Thyroid gland (tissue), 4 donors: ENCODE measurements around the gene SAYSD1. TPM values are rescaled to one million over a fixed set of nuclear protein-coding genes. Genes with fewer than 3 reads are reported as not detected.

Experiments
- DNase-seq, 2 donors: peaks; one replicate each; pipeline ENCODE4 v3.0.0-alpha.2; 2019
- H3K27ac ChIP-seq, 3 donors: fragments of 200-600 bp; sonication (generic); 1 replicate in 2 of 3; 2 replicates in 1 of 3; pipeline ENCODE4 v1.5.1; 2016 to 2019; ENCODE audit warnings: mild to moderate bottlenecking in 1 of 3, moderate library complexity in 1 of 3
- H3K27me3 ChIP-seq: fragments of 200-600 bp; sonication (generic); one replicate; pipeline ENCODE4 v1.5.1; 2019
- H3K36me3 ChIP-seq, 2 donors: fragments of 200-600 bp; sonication (generic); one replicate each; pipeline ENCODE4 v1.5.1; 2016 to 2019
- H3K4me1 ChIP-seq, 2 donors: fragments of 200-600 bp; sonication (generic); one replicate each; pipeline ENCODE4 v1.5.1; 2017 to 2019
- H3K4me3 ChIP-seq, 3 donors: fragments of 200-600 bp; sonication (generic); replicated peaks in 1 of 3; 1 replicate in 2 of 3; 2 replicates in 1 of 3; pipeline ENCODE4 v1.5.1; 2016; ENCODE audit warnings: mild to moderate bottlenecking in 1 of 3
- H3K9me3 ChIP-seq: fragments of 200-600 bp; sonication (generic); one replicate; pipeline ENCODE4 v1.5.1; 2017
- POLR2A ChIP-seq, 2 donors: fragments of 450-650 bp; IDR thresholded peaks; one replicate each; pipeline ENCODE4 v1.6.1; 2017; ENCODE audit warnings: antibody characterized with exemption in 2 of 2, mild to moderate bottlenecking in 2 of 2, moderate library complexity in 1 of 2
- WGBS, 2 donors: methylation state at CpG; one replicate each; pipeline ENCODE4 v1.1.5; 2017; 5-methylcytosine and 5-hydroxymethylcytosine counted together
- intact Hi-C: fragments of 100-400 bp; cut with DNase I; formaldehyde crosslinking; loops from one replicate; pipeline ENCODE4 v1.15.1; 2023
- total RNA-seq, 4 donors: library from RNA; depleted of rRNA; stranded (reverse); fragments of >200 nt; gene quantifications; one replicate each; pipeline ENCODE4 v1.2.3, GENCODE V29; 2016
- TF ChIP-seq, protein P1 (sequence below), 6 experiments: fragments of 200-600 bp in 3 of 6; fragments of 450-650 bp in 3 of 6; sonication (generic) in 3 of 6; IDR thresholded peaks; one replicate each; pipeline ENCODE4 v1.5.1; 2016 to 2019; ENCODE audit warnings: antibody characterized with exemption in 6 of 6, mild to moderate bottlenecking in 2 of 6, inconsistent platforms in 1 of 6, moderate library complexity in 1 of 6

Gene SAYSD1
- total RNA-seq, 4 donors from 2014 or later, result 22.7 to 36.5 (median 29.2) TPM

DNA sequence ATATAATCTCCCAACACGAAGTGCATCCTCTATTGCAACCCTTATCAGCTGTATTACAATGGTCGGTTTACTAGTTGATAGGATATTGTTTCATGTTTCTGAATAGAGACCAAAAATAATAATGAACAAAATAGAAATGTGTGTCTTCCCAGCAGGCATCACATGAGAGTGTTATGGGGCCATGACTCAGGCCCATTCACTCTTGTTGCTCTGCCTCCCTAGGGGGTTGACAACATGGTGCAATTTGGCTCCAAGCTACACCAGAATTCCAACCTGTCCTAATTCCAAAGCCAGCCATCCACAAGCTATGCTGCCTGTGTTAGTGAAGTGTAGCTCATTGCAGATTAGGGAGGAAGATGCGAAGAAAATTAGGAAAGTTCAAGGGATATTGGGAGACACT is 13.1 kb upstream of the SAYSD1 start:
- intact Hi-C loops, result no loop called here
- H3K9me3 ChIP-seq, result no peaks in the 10 kb centered on the region
- no peaks in the 10 kb centered on the region for H3K27me3 ChIP-seq
- no peak for TF ChIP-seq POLR2A (IDR thresholded peaks at IDR 0.05)
- TF ChIP-seq, protein P1, sequence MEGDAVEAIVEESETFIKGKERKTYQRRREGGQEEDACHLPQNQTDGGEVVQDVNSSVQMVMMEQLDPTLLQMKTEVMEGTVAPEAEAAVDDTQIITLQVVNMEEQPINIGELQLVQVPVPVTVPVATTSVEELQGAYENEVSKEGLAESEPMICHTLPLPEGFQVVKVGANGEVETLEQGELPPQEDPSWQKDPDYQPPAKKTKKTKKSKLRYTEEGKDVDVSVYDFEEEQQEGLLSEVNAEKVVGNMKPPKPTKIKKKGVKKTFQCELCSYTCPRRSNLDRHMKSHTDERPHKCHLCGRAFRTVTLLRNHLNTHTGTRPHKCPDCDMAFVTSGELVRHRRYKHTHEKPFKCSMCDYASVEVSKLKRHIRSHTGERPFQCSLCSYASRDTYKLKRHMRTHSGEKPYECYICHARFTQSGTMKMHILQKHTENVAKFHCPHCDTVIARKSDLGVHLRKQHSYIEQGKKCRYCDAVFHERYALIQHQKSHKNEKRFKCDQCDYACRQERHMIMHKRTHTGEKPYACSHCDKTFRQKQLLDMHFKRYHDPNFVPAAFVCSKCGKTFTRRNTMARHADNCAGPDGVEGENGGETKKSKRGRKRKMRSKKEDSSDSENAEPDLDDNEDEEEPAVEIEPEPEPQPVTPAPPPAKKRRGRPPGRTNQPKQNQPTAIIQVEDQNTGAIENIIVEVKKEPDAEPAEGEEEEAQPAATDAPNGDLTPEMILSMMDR (IDR thresholded peaks at IDR 0.05), result no peak
- no peaks in the 10 kb centered on the region for H3K4me1 ChIP-seq
- WGBS, 2 donors, result 63 to 67% methylated on average over 3 of the region's 3 CpGs
- no peaks in the 10 kb centered on the region for H3K36me3 ChIP-seq
- H3K4me3 ChIP-seq, result no peak overlapping the region
- no peak overlapping the region for H3K27ac ChIP-seq
- no peak for DNase-seq

DNA sequence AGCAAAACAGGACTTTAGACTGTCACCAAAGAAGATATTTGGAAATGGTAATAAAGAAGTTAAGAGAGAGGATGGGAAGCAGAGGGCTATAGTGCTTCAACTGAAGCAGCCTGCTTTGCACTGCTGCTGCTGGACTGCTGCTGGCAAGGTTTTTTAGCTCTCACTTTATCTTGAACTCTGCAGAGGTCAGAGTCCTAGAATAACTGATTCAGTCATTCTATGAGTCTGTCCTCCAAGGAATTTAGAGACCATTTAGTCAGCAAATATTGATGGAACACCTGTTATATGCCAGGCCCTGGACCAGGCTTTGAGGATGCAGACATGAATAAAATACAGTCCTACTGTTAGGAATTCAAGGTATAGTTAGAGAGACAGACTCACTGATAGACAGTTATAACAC is 9.1 kb upstream of the SAYSD1 start:
- H3K9me3 ChIP-seq, result no peaks in the 10 kb centered on the region
- intact Hi-C loops, result no loop called here
- H3K4me3 ChIP-seq, result no peak overlapping the region
- no peak overlapping the region for H3K27ac ChIP-seq
- no peaks in the 10 kb centered on the region for H3K4me1 ChIP-seq
- H3K36me3 ChIP-seq, result no peaks in the 10 kb centered on the region
- H3K27me3 ChIP-seq, result no peaks in the 10 kb centered on the region
- TF ChIP-seq, protein P1 (IDR thresholded peaks at IDR 0.05), result no peak
- no peak for TF ChIP-seq POLR2A (IDR thresholded peaks at IDR 0.05)
- DNase-seq, result no peak

DNA sequence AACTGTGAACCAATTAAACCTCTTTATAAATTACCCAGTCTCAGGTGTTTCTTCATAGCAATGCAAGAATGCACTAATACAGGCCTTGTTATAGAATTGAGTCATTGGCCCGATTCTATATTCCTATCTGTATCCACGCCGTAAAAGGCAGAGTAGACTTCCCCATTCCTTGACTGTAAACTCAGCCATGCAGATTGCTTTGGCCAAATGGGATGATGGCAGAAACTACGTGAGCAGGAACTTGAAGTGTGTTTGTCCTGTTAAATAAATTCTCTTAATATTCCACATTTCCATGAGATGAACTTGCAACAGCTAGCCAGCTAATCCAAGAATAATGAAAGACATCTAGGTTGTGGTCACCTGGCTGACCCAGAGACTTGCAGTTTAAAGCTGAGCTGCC is 3.9 kb upstream of the SAYSD1 start:
- Histone ChIP-seq H3K27ac (no peak overlapping the region), H3K4me3 (no peak overlapping the region), H3K27me3 (no peaks in the 10 kb centered on the region), H3K9me3 (no peaks in the 10 kb centered on the region), H3K36me3 (no peaks in the 10 kb centered on the region), H3K4me1 (peaks cover 4 to 11% of the 10 kb centered on the region in 2 donors)
- intact Hi-C loops, result no loop called here
- 95 to 96% methylated on average over 4 of the region's 4 CpGs for WGBS, 2 donors
- no peak for TF ChIP-seq POLR2A (IDR thresholded peaks at IDR 0.05)
- TF ChIP-seq, protein P1 (IDR thresholded peaks at IDR 0.05), result no peak
- DNase-seq, result no peak

DNA sequence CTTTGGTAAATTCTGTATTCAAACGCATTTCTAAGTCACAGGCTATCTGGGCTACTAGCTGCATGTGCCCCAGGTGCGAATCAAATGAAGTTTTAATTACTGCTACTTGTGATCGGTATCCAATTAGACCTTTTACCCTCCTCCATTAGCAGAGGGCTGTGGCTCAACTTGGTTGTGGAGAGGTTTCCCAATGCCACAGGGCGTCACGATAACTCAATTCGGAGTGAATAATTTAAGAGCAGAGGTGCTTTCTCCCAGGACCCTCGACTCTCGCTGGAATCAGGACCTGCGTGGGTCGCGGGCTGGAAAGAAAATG is 640 bp downstream of the SAYSD1 start:
- DNase-seq, result no peak
- intact Hi-C loops, result no loop called here
- 2% methylated on average over 7 to 11 of the region's 11 CpGs for WGBS, 2 donors
- Histone ChIP-seq H3K9me3 (no peaks in the 10 kb centered on the region), H3K4me3 (peak overlapping the region in 2 of 3 donors; percentile 39 to 76), H3K27me3 (no peaks in the 10 kb centered on the region), H3K36me3 (no peaks in the 10 kb centered on the region), H3K4me1 (peaks cover 14 to 17% of the 10 kb centered on the region in 2 donors), H3K27ac (peak overlapping the region; percentile 90 to 97 (median 95))
- TF ChIP-seq POLR2A (IDR thresholded peaks at IDR 0.05), result no peak
- TF ChIP-seq, protein P1 (IDR thresholded peaks at IDR 0.05), result no peak

DNA sequence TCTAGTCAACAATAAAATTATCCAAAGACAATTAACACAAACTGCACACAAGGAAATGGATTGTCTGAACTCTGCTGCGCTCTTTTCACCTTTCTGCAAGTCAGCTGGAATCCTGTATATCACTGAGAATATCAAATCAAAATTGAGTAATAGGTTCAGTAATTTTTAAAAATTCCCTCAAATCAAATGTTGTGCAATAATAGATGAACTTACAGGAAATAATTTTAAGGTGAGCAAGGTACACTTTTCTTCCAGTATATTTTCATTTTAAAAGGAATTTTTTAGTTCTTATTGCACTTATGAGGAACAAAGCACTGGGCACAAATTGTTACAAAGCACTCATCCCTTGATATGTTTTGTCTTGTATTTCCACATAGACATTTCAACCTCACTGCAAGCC is 1.2 kb downstream of the SAYSD1 start:
- DNase-seq, result no peak
- intact Hi-C loops, result no loop called here

More for the DNA sequence above, 1.2 kb downstream of the SAYSD1 start:
- no peaks in the 10 kb centered on the region for H3K9me3 ChIP-seq
- peaks cover 14 to 17% of the 10 kb centered on the region in 2 donors for H3K4me1 ChIP-seq
- no peak overlapping the region for H3K27ac ChIP-seq
- H3K4me3 ChIP-seq, result no peak overlapping the region
- 90 to 95% methylated on average over 1 of the region's 1 CpG for WGBS, 2 donors
- H3K27me3 ChIP-seq, result no peaks in the 10 kb centered on the region
- no peak for TF ChIP-seq POLR2A (IDR thresholded peaks at IDR 0.05)
- TF ChIP-seq, protein P1 (IDR thresholded peaks at IDR 0.05), result no peak
- peaks cover 0 to 3% of the 10 kb centered on the region in 2 donors for H3K36me3 ChIP-seq
